Stimulated activated CD4-positive, alpha-beta T cell treated with anti-CD3 and anti-CD28 coated beads, Interleukin-2, amount 100 ng/mL, for 4 hours (primary cell): ENCODE results near the gene SELP.

ENCODE experiments used
- DNase-seq: peaks from one replicate; pipeline ENCODE4 v3.0.0-alpha.2; 2020; ENCODE audit warnings: low read depth

SELP gene

DNA sequence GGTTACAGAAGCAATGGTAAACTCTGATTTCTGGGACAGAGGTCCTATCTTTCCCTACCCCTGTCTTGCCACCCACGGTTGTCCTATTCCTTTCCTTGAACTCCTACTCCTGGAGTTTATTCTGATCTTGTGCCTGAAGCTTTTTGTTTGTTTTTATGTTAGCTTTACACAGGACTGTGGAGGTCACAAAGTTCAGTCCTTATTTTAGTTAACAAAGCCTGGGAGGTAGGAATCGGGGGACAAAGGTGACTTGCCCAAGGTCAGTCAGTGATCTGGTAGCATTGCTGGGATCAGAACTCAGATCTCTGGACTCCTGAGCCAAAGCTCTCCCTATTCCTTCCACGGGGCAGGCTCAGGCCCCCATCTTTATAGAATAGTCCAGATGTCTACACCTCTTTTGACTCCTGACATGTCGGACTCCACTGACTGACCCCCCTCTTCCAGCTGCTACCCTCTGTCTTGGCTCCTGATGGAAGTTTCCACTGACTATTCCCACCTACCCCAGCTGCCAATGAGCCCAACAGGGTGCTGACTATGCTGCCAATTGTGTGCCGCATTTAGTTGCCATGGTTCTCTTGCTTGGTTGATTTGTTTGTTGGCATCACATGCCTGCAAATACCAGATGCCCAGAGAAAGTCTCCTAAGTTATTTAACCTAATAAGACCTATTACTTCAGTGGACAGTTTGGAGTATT is 53.5 kb downstream of the SELP start:
- DNase-seq: no peak

DNA sequence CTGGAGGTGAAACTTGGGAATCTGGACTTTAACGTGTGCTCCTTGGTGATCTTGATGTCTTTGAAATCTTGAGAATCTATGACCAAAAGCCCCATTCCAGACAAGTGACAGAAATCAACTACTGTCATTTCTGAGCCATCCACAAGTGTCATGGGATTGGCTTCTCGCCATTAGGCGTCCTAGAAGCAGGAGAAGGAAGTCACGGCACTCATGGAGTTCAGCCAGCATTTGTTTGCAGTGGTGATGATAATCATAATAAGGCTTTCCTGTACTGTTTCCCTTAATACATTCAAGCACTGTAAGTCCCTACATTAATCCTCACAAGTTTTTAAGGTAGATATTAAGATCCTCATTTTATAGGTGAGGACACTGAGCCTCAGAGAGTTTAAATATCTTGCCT is 55.6 kb downstream of the SELP start:
- no peak for DNase-seq

DNA sequence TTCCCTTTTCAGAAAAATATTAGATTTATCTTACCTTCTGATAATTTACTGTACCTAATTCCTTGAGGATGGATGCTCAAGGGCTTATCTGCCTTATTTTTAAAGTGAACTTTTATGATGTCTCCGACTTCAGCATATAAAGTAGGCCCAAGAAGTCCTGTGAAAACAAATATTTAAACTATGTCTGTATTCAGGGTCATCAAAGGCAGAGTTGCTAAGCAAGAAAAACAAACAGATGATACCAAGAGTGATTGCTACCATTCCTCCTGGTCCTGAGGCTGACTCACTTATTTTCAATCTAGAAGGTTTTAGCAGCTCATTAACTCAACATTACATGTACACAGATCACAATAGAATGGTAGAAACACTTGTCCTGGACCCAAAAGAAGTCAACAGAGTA is 57.7 kb downstream of the SELP start:
- no peak for DNase-seq

DNA sequence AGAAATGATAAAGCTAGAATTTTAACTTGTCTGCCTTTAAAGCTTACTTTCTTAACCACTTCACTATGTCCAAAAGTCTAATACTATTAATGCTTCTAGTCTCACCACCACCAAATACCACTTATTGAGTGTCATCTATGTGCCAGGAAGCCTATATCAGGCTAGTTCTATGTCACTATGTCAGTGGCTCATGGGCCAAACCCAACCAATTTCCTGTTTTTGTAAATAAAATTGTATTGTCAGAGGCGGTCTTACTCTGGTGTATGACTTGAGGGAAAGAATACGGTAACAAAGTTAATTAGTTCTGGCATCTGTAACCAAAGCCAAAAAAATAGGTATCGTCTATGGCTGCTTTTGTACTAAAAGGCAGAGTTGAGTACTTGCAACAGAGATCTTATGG is 58.5 kb downstream of the SELP start:
- no peak for DNase-seq

DNA sequence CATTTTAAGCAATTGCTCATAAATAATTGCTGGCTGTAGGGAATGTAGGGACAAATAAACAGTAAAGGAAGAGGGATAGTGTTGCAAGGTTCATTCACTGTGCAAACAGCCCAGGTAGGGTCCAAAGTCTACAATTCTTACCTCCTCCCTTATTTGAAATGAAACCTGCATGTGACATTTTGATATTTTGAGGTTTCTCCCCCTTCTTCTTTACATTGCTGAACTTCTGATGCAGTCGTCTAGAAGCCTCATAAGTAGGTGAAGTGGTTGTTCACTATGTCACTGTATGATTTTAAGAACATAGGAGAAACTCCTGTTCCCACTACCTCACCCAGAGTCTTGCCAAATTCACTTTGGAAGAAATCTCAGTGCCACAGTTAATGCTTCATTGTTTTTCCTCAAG is 59.8 kb downstream of the SELP start:
- no peak for DNase-seq

DNA sequence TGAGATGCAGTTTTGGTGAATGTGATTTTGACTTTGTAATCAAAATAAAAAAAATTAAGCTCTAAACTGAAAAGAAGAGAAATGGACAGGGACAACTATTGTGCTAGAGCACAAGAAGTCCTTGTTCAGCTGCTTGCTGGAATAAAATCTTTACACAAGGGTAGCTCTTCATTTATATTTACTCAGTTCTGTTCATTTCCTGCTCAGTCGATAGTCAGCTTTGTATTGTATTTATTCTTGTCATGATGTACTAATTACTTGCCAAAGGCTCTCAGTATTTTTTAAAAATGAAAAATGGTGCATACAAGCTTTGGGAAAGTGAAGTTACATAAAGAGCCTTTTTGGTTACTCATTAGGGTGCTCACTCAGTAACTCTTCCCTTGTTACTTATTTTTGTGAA is 61.4 kb downstream of the SELP start:
- no peak for DNase-seq

DNA sequence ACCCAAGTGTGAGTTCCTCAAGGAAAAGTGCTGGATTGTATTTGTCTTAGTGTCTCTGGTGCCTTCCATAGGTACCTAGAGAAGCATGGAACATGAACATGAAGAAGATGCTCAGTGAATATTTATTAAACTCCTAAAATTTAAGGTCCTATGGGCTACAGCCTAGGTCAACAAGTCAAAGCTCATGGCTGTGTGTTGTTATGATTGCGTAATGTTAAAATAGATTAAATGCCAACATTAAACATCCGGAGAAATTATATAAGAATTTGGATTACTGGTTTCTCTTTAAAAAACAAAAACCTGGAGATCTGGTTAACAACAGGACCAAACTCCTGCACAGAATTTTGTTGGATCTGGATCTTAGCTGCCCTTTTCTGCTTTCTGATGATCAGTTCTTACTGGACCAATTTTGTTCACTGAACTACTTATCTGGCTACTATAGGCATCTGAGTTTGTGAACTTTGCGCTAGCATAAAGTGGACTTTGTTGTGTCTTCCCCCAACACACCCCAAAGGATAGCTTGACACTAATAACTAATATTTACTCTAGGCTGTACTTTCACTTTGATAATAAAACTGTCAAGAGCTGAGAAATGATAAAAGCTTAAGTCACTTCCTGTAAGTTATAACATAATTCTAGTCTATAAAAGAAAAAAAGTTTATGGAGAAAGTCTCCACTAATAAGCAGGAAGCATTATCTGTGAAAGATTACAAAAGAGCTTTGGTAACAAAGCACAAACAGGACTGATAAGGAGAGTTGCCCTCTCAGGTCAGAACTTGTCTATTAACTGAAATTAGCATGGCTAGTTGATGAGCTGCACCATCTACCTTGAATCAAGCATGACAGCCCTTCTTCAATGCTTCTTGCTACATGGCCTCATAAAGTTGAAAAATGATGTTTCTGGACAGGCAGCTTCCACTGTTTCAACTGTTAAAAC is 64.3 kb downstream of the SELP start:
- no peak for DNase-seq

DNA sequence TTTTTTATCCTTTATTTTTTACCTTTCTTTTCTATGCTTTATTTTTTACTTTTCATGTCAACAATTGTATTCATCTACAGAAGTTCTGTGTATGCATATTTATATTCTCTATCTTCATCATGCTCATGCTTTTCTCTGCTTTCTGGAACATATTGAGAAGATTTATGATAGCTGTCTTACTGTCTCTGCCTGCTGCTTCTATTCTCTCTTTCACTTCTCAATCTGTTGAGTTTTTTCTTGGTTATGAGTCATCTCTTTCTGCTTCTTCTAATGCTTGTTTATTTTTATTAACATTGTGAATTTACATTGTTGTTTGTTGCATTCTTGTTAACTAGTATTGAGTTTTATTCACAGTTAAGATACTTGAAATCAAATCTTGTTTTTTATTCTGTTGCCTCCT is 66.3 kb downstream of the SELP start:
- DNase-seq: no peak

DNA sequence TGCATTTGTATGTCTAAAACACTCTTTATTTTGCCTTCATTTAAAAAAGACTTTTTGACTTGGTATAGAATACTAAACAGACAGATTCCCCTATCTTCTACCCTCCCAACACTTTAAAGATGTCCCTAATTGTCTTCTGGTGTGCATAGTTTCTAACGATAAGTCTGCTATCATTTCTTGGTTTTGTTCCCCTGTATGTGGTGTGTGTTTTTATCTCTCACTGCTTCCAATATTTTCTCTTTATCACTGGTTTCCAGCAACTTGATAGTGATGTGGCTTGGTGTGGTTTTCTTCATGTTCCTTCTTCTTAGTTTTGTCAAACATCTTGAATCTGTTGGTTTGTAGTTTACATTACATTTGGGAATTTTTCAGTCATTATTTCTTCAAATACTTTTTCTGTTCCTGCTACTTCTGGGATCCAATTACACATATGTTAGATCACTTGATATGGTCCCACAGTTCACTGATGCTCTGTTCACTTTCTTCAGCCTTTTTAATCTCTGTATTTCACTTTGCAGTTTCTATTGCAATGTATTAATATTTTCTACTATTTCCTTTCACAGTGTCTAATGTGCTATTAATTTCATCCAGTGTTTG is 66.8 kb downstream of the SELP start:
- no peak for DNase-seq

DNA sequence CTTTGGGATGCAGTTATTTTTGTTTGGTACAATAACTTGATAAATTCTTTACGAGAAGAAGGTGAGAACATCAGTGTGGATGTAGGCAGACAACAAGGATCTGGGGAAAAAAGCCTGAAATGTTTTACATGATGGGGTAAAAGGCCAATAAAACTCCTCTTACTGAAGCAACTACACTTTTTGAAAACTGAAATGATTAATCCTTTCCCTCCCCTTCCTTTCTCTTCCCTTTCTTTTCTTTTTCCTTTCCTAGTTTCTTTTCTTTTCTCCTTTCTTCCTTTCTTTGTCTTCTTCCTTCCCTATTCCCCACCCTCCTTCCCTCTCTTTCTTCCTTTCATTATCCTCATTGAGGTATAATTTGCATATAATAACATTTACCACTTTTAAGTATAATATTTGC is 68.2 kb downstream of the SELP start:
- no peak for DNase-seq

DNA sequence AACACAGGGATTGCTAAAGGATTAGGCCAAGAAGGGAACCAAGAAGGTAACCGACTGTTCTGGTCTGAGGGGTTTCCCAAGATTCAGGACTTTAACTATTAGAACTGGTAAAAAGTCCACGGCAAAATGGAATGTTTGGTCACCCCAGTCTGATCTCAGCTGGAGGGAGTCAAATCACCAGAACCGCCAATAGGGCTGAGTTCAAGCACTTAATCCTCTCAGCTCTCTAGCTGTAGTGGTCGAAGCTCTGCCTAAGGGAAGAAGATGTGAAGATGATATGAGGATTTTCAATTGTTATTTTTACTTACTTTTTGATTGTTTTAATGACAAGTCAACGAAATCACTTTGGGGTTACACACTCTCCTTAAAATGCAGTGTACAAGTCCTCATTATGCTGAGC is 72.8 kb downstream of the SELP start:
- DNase-seq: no peak

DNA sequence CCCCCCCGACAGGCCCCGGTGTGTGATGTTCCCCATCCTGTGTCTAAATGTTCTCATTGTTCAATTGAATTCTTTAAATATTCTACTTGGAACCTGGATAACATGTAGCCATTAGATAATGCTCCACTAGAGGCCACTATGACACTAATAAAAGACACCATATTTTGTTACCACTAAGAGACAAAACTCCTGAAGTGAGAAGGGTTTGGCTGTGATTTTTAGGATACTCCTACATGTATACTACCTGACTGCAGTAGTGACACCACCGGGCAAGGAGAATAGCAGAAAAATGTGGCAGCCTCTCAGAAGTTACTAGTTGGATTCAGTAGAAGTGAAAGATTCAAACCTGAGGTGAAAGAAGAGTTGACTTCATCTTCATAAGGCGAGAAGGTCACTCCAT is 79.6 kb downstream of the SELP start:
- no peak for DNase-seq

DNA sequence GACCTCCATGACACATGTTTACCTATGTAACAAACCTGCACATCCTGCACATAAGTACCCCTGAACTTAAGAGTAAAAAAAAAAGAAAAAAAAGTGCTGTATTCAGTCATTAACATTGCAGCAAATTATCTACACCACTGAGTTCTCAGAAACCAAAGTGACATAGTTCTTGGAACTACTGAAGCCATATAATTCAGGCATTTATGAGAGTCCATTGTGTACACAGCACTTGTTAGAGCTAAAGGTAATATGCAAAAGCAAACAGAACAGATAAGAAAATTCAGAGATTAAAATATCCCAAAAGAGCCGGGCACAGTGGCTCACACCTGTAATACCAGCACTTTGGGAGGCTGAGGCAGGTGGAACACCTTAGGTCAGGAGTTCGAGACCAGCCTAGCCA is 81.6 kb downstream of the SELP start:
- DNase-seq: no peak

DNA sequence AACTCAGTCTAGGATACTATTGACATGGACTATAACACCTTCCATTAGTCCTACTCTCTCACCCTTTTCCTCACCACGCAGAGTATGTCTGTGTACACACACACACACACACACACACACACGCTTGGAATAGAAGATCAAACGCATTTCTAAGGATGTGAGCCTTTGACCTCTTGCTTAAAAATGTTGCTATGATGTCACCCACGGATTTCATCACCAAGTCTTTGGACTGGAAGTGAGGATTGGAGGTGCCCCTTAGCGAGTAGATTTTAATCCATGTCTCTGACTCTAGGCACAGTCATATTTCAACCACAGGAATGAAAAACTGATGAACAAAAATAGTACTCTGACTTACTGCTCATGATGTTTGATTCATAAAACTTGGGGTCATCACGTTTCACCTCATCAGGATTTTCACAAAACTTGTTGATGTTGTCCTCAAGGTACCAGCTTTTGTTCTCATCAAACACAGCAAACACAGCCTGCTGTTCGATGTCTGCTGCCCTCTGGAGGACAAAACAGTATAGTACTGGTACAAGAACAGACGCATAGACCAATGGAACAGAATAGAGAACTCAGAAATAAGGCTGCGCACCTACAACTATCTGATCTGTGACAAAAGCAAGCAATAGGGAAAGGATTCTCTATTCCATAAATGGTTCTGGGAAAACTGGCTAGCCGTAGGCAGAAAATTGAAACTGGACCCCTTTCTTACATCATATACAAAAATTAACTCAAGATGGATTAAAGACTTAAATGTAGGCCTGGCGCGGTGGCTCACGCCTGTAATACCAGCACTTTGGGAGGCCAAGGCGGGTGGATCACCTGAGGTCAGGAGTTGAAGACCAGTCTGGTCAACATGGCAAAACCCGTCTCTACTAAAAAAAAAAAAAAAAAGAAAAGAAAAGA is 83.6 kb downstream of the SELP start:
- DNase-seq: peak; percentile 41

DNA sequence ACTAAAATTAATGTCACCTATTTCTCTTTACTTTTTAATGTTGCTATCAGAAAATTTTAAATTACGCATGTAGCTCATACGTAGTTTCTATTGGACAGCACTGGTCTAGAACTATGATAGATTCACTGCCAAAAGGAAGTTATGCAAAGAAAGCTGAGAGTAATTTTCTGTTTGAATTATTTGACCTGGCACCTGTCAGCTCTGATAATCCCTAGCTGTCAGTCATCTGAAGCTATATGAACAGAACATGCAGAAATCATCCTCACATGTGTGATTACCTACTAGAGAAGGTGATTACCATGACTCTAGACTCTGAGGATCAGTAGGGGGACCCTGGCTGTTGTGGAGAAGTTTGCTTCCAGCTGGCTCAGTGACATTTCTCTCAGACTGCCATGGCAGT is 84.5 kb downstream of the SELP start:
- DNase-seq: no peak

DNA sequence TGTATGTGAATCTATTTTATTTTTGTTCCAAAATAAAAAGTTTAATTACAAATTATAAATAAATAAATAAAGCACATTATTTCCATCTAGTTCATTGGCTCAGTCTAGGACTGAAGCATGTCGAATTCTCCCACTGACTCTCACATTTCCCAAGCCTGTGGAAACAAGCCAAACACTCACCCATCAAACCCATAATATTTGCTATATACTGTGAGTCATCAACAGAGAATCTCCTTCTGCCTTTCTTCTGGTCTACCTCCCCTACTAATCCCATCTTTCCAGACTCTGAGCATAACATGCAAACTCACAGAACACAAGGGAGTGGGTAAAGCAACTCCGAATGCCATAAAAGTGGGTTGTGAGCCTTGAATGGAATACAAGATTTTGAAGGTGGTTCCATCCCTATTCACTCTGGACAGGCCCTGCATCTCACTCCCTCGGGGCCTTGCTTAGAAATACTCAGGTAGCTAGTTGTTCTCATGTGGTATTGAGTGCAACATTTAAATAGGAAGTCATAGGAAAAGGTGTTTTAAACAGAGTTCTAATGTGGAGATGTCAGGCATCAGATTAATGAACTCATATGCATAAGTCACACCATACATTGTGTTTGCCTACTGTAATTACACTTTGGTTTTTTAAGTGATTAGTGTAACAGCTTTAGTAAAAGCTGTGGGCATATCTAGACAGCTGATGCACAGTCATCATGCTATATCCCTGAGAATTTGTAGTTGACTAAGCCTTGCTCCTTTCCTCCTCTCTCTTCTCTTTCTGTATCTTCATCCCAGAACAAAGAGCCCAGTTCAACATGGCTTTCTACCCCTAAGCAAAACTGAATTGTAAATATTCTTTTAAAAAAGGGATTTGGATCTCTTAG is 90.7 kb downstream of the SELP start:
- DNase-seq: no peak
